H9 (cell line): ENCODE measurements around the gene S1PR3. TPM values are rescaled to one million over a fixed set of nuclear protein-coding genes. Genes with fewer than 3 reads are reported as not detected.

Source experiments
- DNase-seq: peaks from one replicate; pipeline ENCODE4 v3.0.0-alpha.2; 2017
- H2AFZ ChIP-seq: one replicate; pipeline ENCODE4 v1.6.1; 2013; ENCODE audit warnings: mild to moderate bottlenecking, low read length, control low read depth, moderate library complexity
- H2AK5ac ChIP-seq: 2 replicates; pipeline ENCODE4 v1.6.1; 2013; ENCODE audit warnings: low read length, control low read depth, mixed read lengths; ENCODE audit not compliant: insufficient read length
- H2BK120ac ChIP-seq: one replicate; pipeline ENCODE4 v1.6.1; 2013; ENCODE audit warnings: low read depth, mild to moderate bottlenecking, low read length, control low read depth, inconsistent platforms; ENCODE audit not compliant: poor library complexity, severe bottlenecking
- H2BK12ac ChIP-seq: 2 replicates; pipeline ENCODE4 v1.6.1; 2013; ENCODE audit warnings: low read length, control low read depth, mixed read lengths, low read depth; ENCODE audit not compliant: insufficient read length
- H2BK15ac ChIP-seq: 2 replicates; pipeline ENCODE4 v1.6.1; 2013; ENCODE audit warnings: low read depth, low read length, control low read depth
- H2BK20ac ChIP-seq: one replicate; pipeline ENCODE4 v1.6.1; 2013; ENCODE audit warnings: low read depth, mild to moderate bottlenecking, low read length, control low read depth, inconsistent platforms; ENCODE audit not compliant: poor library complexity, severe bottlenecking
- H2BK5ac ChIP-seq: 2 replicates; pipeline ENCODE4 v1.6.1; 2013; ENCODE audit warnings: low read length, control low read depth, mixed read lengths; ENCODE audit not compliant: insufficient read length
- H3K14ac ChIP-seq: 2 replicates; pipeline ENCODE4 v1.6.1; 2013; ENCODE audit warnings: low read length, control low read depth; ENCODE audit not compliant: insufficient read depth
- H3K18ac ChIP-seq: 2 replicates; pipeline ENCODE4 v1.6.1; 2013; ENCODE audit warnings: low read depth, mild to moderate bottlenecking, mixed read lengths, low read length, control low read depth; ENCODE audit not compliant: insufficient read length
- H3K23ac ChIP-seq: 2 replicates; pipeline ENCODE4 v1.6.1; 2013; ENCODE audit warnings: low read length, control low read depth, mixed read lengths, low read depth; ENCODE audit not compliant: insufficient read length
- H3K23me2 ChIP-seq: 2 replicates; pipeline ENCODE4 v1.6.1; 2013; ENCODE audit warnings: low read depth, mild to moderate bottlenecking, mixed read lengths, low read length, control low read depth; ENCODE audit not compliant: insufficient read length, poor library complexity, severe bottlenecking
- H3K27ac ChIP-seq: 2 replicates; pipeline ENCODE4 v1.5.1; 2013; ENCODE audit warnings: low read length, control low read depth, mixed read lengths, low read depth; ENCODE audit not compliant: insufficient read length
- H3K27me3 ChIP-seq: 2 replicates; pipeline ENCODE4 v1.6.1; 2013; ENCODE audit warnings: low read length, control low read depth, inconsistent platforms; ENCODE audit not compliant: insufficient read depth
- H3K4ac ChIP-seq: 2 replicates; pipeline ENCODE4 v1.6.1; 2013; ENCODE audit warnings: low read depth, mild to moderate bottlenecking, control low read depth, inconsistent platforms, low read length, moderate library complexity
- H3K4me1 ChIP-seq: 2 replicates; pipeline ENCODE4 v1.6.1; 2013; ENCODE audit warnings: low read length, control low read depth, inconsistent platforms; ENCODE audit not compliant: insufficient read depth
- H3K4me2 ChIP-seq: 2 replicates; pipeline ENCODE4 v1.6.1; 2013; ENCODE audit warnings: low read length, control low read depth, mixed read lengths; ENCODE audit not compliant: insufficient read length, insufficient read depth
- H3K56ac ChIP-seq: 2 replicates; pipeline ENCODE4 v1.6.1; 2013; ENCODE audit warnings: low read depth, mild to moderate bottlenecking, mixed read lengths, low read length, control low read depth; ENCODE audit not compliant: insufficient read length
- H3K79me1 ChIP-seq: 2 replicates; pipeline ENCODE4 v1.6.1; 2013; ENCODE audit warnings: low read depth, mild to moderate bottlenecking, moderate library complexity, low read length, control low read depth, inconsistent platforms; ENCODE audit not compliant: insufficient read depth, poor library complexity, severe bottlenecking
- H3K79me2 ChIP-seq: 2 replicates; pipeline ENCODE4 v1.6.1; 2013; ENCODE audit warnings: low read length, control low read depth, inconsistent platforms; ENCODE audit not compliant: insufficient read depth
- H3K9ac ChIP-seq: 2 replicates; pipeline ENCODE4 v1.6.1; 2013; ENCODE audit warnings: low read length, control low read depth, mixed read lengths; ENCODE audit not compliant: insufficient read length; ENCODE audit errors: extremely low read depth
- H3K9me3 ChIP-seq: one replicate; pipeline ENCODE4 v1.6.1; 2013; ENCODE audit warnings: low read depth, low read length, inconsistent platforms; ENCODE audit not compliant: control insufficient read depth
- H3T11ph ChIP-seq: one replicate; pipeline ENCODE4 v1.6.1; 2013; ENCODE audit warnings: mild to moderate bottlenecking, low read length, control low read depth, inconsistent platforms
- H4K20me1 ChIP-seq: one replicate; pipeline ENCODE4 v1.6.1; 2013; ENCODE audit not compliant: control insufficient read depth, insufficient read length, insufficient read depth
- H4K5ac ChIP-seq: 2 replicates; pipeline ENCODE4 v1.6.1; 2013; ENCODE audit warnings: low read depth, mild to moderate bottlenecking, mixed read lengths, low read length, control low read depth; ENCODE audit not compliant: insufficient read length
- H4K8ac ChIP-seq: replicated peaks from 2 replicates; pipeline ENCODE4 v1.6.1; 2013; ENCODE audit warnings: low read length, control low read depth, mixed read lengths, low read depth; ENCODE audit not compliant: insufficient read length
- H4K91ac ChIP-seq: 2 replicates; pipeline ENCODE4 v1.6.1; 2013; ENCODE audit warnings: low read depth, mild to moderate bottlenecking, moderate library complexity, mixed read lengths, low read length, control low read depth; ENCODE audit not compliant: insufficient read length
- H3K27ac Mint-ChIP-seq, 3 experiments: 2 replicates in 2 of 3; 3 replicates in 1 of 3; pipeline ENCODE4 v1.8.0; 2020 to 2021; ENCODE audit warnings: mixed read lengths in 3 of 3, mild to moderate bottlenecking in 1 of 3, moderate library complexity in 1 of 3
- H3K27me3 Mint-ChIP-seq: 2 replicates; pipeline ENCODE4 v1.8.0; 2021; ENCODE audit warnings: low read depth, mild to moderate bottlenecking, moderate library complexity, mixed read lengths
- H3K36me3 Mint-ChIP-seq, 3 experiments: 2 replicates in 2 of 3; 3 replicates in 1 of 3; pipeline ENCODE4 v1.8.0; 2020 to 2021; ENCODE audit warnings: low read depth in 3 of 3, mixed read lengths in 3 of 3; ENCODE audit not compliant: insufficient read depth in 1 of 3
- H3K4me1 Mint-ChIP-seq, 2 experiments: 2 replicates each; pipeline ENCODE4 v1.8.0; 2020; ENCODE audit warnings: mixed read lengths in 2 of 2
- H3K4me3 Mint-ChIP-seq, 2 experiments: 2 replicates in 1 of 2; 3 replicates in 1 of 2; pipeline ENCODE4 v1.8.0; 2020 to 2021; ENCODE audit warnings: mild to moderate bottlenecking in 2 of 2, mixed read lengths in 2 of 2, moderate library complexity in 1 of 2
- H3K9me3 Mint-ChIP-seq, 2 experiments: 2 replicates in 1 of 2; 3 replicates in 1 of 2; pipeline ENCODE4 v1.8.0; 2020; ENCODE audit warnings: mild to moderate bottlenecking in 2 of 2, mixed read lengths in 2 of 2, moderate library complexity in 1 of 2
- WGBS: extraction: QIAGEN DNeasy Blood & Tissue Kit; methylation state at CpG from one replicate; pipeline ENCODE4 v1.1.7; 2013; ENCODE audit warnings: missing lambda C conversion rate, low lambda C conversion rate, mixed read lengths; ENCODE audit not compliant: insufficient read length; ENCODE audit errors: extremely low coverage; 5-methylcytosine and 5-hydroxymethylcytosine counted together
- total RNA-seq: library from RNA; stranded (reverse); gene quantifications from 2 replicates; pipeline ENCODE4 v1.2.1, GENCODE V29; 2021
- TF ChIP-seq, protein P1 (sequence below): fragments of 200-600 bp; sonication (generic); conservative IDR thresholded peaks from 3 replicates; pipeline ENCODE4 v1.8.0; 2021; ENCODE audit warnings: antibody characterized with exemption, mild to moderate bottlenecking

Gene S1PR3
- total RNA-seq, 1 experiment from 2014 or later = 3.3 TPM

GRCh38 chr9:88942411-88942810, 48.9 kb upstream of the S1PR3 start:
- H3K27me3 Mint-ChIP-seq = peaks cover 2% of the 10 kb centered on the region; the same call in 1 of the 2 replicates
- Histone ChIP-seq H3K4me2 (no peak overlapping the region), H3K4me1 (no peaks in the 10 kb centered on the region; the same call in 1 of the 2 replicates), H3K4ac (no peak overlapping the region), H3T11ph (no peak overlapping the region), H3K56ac (no peak overlapping the region), H2BK15ac (no peak overlapping the region), H3K9me3 (no peaks in the 10 kb centered on the region), H3K23ac (no peak overlapping the region), H3K18ac (no peak overlapping the region), H4K20me1 (no peaks in the 10 kb centered on the region), H2BK20ac (no peak overlapping the region), H3K27me3 (no peaks in the 10 kb centered on the region), H3K9ac (no peak overlapping the region), H2AK5ac (no peak overlapping the region), H2BK12ac (no peak overlapping the region), H2AFZ (no peak overlapping the region), H4K8ac (no peak overlapping the region), H3K23me2 (no peaks in the 10 kb centered on the region), H4K5ac (no peak overlapping the region), H3K27ac (no peak overlapping the region), H3K14ac (no peak overlapping the region), H3K79me2 (no peaks in the 10 kb centered on the region), H2BK5ac (no peak overlapping the region), H2BK120ac (no peak overlapping the region), H3K79me1 (no peaks in the 10 kb centered on the region), H4K91ac (no peak overlapping the region)
- no peak overlapping the region for H3K27ac Mint-ChIP-seq
- DNase-seq = no peak
- H3K36me3 Mint-ChIP-seq = peaks cover 2 to 9% (median 5%) of the 10 kb centered on the region in 3 experiments; a peak in 1 of 7 replicates
- H3K9me3 Mint-ChIP-seq = peaks cover 9 to 16% of the 10 kb centered on the region in 2 experiments
- WGBS = no CpG with 5 or more reads among the region's 1 CpG
- no peaks in the 10 kb centered on the region for H3K4me1 Mint-ChIP-seq
- no peak overlapping the region for H3K4me3 Mint-ChIP-seq
- TF ChIP-seq, protein P1, sequence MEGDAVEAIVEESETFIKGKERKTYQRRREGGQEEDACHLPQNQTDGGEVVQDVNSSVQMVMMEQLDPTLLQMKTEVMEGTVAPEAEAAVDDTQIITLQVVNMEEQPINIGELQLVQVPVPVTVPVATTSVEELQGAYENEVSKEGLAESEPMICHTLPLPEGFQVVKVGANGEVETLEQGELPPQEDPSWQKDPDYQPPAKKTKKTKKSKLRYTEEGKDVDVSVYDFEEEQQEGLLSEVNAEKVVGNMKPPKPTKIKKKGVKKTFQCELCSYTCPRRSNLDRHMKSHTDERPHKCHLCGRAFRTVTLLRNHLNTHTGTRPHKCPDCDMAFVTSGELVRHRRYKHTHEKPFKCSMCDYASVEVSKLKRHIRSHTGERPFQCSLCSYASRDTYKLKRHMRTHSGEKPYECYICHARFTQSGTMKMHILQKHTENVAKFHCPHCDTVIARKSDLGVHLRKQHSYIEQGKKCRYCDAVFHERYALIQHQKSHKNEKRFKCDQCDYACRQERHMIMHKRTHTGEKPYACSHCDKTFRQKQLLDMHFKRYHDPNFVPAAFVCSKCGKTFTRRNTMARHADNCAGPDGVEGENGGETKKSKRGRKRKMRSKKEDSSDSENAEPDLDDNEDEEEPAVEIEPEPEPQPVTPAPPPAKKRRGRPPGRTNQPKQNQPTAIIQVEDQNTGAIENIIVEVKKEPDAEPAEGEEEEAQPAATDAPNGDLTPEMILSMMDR = no peak
